ENCODE data around the gene CNRIP1.
A peak's percentile ranks its signal among the peaks of the same experiment; 100 is the strongest.
"Not testable (repeated sequence)": the region's sequence is repeated elsewhere in the genome, so short reads cannot be mapped to it uniquely, and the experiment has no call there.

CNRIP1 gene

GRCh38 chr2:68319398-68320117 lies at the start of gene CNRIP1:
Gene CNRIP1 (minus strand): TSS chr2:68319949. CDS start chr2:68319400, 549 bp downstream.
- FAIRE-seq (no peak), DNase-seq (ENCODE audit: low spot score) (peak; percentile 73)

- FAIRE-seq (no peak), DNase-seq (ENCODE audit: low spot score) (no peak)
These were observed 49.6 kb upstream of the CNRIP1 start for GRCh38 chr2:68369337-68369734.

GRCh38 chr2:68368654-68369336 lies 49.0 kb upstream of the CNRIP1 start:
- FAIRE-seq (peak; percentile 46), DNase-seq (ENCODE audit: low spot score) (peak; percentile 55)

- no peak for DNase-seq (ENCODE audit: low spot score)
- peak; percentile 23 for FAIRE-seq
These were observed 48.4 kb upstream of the CNRIP1 start for GRCh38 chr2:68367953-68368653.

- FAIRE-seq (peak; percentile 17), DNase-seq (ENCODE audit: low spot score) (no peak)
These were observed 46.4 kb upstream of the CNRIP1 start for GRCh38 chr2:68366083-68366560.

- DNase-seq (ENCODE audit: low spot score) (no peak), FAIRE-seq (no peak)
These were observed 45.3 kb upstream of the CNRIP1 start, which contains the start of gene PLEK for GRCh38 chr2:68365087-68365486. Gene PLEK (plus strand): TSS chr2:68365282. CDS start chr2:68365352, 70 bp downstream.

- FAIRE-seq (no peak), DNase-seq (ENCODE audit: low spot score) (no peak)
These were observed 44.0 kb upstream of the CNRIP1 start for GRCh38 chr2:68363721-68364120.

GRCh38 chr2:68362749-68363148 lies 43.0 kb upstream of the CNRIP1 start:
- DNase-seq (ENCODE audit: low spot score) (no peak), FAIRE-seq (no peak)

- DNase-seq (ENCODE audit: low spot score) (peak; percentile 78), FAIRE-seq (peak; percentile 70)
These were observed 42.3 kb upstream of the CNRIP1 start for GRCh38 chr2:68362069-68362468.

GRCh38 chr2:68359889-68360288 lies 40.1 kb upstream of the CNRIP1 start:
- no peak for DNase-seq (ENCODE audit: low spot score)
- no peak for FAIRE-seq

- FAIRE-seq = no peak
- DNase-seq (ENCODE audit: low spot score) = peak; percentile 27
These were observed 38.0 kb upstream of the CNRIP1 start for GRCh38 chr2:68357605-68358337.

- no peak for FAIRE-seq
- no peak for DNase-seq (ENCODE audit: low spot score)
These were observed 37.0 kb upstream of the CNRIP1 start for GRCh38 chr2:68356599-68357239.

GRCh38 chr2:68352651-68353391 lies 33.1 kb upstream of the CNRIP1 start:
- DNase-seq (ENCODE audit: low spot score) = no peak
- no peak for FAIRE-seq

- FAIRE-seq (no peak), DNase-seq (ENCODE audit: low spot score) (no peak)
These were observed 32.2 kb upstream of the CNRIP1 start for GRCh38 chr2:68351997-68352396.

- DNase-seq (ENCODE audit: low spot score); FAIRE-seq: not testable (repeated sequence)
These were observed 29.3 kb upstream of the CNRIP1 start for GRCh38 chr2:68349091-68349490.

GRCh38 chr2:68345129-68345875 lies 25.6 kb upstream of the CNRIP1 start:
- no peak for DNase-seq (ENCODE audit: low spot score)
- no peak for FAIRE-seq

- FAIRE-seq = no peak
- no peak for DNase-seq (ENCODE audit: low spot score)
These were observed 24.3 kb upstream of the CNRIP1 start for GRCh38 chr2:68344031-68344430.

GRCh38 chr2:68342470-68342869 lies 22.7 kb upstream of the CNRIP1 start:
- FAIRE-seq (no peak), DNase-seq (ENCODE audit: low spot score) (no peak)

GRCh38 chr2:68341583-68341982 lies 21.8 kb upstream of the CNRIP1 start:
- DNase-seq (ENCODE audit: low spot score) = no peak
- no peak for FAIRE-seq

GRCh38 chr2:68341062-68341329 lies 21.2 kb upstream of the CNRIP1 start:
- FAIRE-seq = no peak
- no peak for DNase-seq (ENCODE audit: low spot score)
